Measurements from ENCODE around the gene CSTPP1.

CSTPP1 gene, protein sequence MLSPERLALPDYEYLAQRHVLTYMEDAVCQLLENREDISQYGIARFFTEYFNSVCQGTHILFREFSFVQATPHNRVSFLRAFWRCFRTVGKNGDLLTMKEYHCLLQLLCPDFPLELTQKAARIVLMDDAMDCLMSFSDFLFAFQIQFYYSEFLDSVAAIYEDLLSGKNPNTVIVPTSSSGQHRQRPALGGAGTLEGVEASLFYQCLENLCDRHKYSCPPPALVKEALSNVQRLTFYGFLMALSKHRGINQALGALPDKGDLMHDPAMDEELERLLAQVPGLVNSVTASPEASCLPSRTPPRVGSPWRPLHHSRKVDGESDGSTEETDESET

DNA sequence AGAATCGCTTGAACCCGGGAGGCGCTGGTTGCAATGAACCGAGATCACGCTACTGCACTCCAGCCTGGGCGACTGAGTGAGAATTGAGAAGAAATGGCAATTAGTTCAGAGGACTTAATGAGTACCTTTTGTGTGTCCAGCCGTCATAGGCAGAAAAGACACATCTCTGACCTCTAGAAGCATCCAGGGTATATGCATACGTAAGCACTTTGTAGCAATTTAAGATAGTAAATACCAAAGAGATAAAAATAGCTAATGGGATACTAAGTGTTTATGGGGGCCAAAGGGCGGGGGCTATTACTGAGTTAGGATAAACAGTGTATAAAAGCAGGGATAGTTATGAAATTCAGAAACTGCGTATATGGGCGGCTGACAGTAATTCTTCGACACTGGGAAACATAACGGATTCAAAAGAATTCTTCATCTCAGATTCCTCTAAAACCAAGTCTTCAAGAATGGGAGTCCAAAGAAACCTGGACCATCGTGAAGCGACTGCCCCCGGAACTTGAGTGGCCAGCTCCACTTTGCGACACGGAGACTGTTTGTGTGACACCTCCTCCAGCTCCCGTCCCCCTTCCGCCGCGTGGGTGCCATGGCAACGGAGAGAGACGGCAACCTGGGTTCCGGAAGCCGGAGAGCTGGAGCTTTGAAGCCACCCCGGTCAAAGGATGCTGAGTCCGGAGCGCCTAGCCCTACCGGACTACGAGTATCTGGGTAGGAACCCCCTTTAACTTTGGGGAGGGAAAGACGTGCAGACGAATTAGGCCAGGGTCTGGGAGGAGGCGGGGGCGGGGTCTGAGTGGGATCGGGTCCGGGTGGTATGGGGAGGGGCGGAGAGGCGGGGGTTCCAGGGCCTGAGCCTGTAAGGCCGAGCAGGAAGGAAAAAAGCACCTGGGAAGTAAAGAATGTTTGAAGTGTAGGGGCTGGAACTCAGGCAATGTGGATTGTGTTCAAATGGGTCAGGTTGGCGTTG, at the start of gene CSTPP1:
Gene CSTPP1, plus strand, starts transcription at position 624 of the 973 bp plus-strand sequence. Its CDS starts 45 bp downstream, at position 669.
- peak; percentile 82 for DNase-seq

DNA sequence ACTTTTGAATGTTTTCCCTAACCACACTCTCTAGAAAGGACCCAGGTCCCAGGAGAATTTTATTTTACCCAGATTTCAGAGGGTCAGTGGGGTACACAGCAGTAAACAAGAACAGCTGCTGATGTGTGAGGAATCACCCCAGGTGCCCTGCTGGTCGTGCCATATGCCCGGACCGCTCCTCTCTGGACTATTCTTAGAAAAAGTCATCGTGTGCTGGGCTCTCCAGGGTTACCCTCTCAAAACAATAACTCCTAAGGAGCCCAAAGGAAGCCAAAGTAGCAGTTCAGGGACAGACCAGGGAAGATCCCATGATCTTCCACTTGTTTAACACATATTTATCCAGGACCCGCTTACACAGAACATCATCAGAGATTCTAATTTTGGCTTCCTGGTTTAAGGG, 47.9 kb upstream of the CSTPP1 start:
- no peak for DNase-seq

DNA sequence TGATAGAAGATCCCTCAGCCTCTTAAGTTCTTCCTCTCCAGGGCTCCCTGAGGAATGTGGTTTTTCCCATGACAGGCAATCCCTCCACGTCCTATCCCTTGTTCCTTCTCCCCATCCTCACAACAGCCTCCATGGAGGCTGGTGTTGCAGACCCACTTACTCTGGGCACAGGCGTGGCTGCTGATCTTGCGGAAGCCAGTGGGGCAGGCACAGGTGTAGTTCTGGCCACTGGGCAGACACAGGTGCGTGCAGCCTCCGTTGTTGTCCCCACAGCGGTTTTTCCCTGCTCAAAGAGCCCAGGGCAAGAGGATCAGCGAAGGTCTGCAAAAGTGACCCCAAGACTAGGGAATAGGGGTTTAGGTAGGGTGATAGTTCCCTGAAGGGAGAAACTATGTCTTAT, 47.3 kb upstream of the CSTPP1 start:
- no peak for DNase-seq

DNA sequence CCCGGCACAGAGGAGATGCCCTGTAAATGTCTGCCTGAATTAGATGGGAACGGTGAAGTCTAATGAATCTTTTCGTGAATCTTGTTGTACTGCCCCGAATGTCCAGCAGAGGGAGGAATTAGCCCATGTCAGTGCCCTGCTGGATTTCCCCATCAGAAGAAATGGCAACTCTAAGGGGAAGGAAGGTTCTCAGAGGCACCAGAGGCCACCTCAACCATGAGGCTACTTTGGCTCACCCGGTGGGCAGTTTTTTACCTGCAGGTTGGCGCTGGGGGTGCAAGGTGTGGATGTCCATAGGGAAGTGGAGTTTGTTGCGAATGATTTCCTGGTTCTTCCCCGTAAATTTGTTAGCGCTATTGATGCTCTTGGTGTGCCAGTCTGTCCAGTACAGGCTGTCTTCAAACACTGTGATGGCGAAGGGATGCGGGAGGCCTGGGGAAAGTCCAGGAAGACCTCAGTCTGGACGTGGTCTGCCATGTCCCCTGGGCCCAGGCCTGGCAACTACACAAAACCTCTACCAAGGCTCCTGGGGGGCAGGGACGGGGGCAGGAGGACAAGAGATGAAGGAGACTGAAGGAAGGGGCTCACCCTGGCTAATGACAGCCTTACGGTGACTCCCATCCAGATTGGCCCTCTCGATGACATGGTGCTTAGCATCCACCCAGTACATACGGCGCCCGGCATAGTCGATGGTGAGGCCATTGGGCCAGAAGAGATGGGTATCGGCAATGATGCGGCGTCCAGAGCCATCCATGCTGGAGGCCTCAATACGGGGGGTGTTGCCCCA, 46.7 kb upstream of the CSTPP1 start:
- peak; percentile 53 for DNase-seq

DNA sequence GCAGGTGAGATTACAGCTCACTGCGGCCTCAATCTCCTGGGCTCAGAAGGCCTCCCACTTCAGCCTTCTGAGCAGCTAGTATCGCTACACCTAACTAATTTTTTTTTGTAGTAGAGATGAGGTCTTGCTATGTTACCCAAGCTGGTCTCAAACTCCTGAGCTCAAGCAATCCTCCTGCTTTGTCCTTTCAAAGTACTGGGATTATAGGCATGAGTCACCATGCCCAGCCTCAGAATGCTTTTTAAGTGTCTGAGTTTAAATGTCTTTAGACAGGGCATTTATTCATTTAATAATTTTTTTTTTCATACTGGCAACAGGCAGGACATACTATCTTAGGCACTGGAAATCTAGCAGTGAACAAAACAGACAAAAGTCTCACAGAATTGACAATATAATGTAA, 45.9 kb upstream of the CSTPP1 start:
- DNase-seq, result no peak

DNA sequence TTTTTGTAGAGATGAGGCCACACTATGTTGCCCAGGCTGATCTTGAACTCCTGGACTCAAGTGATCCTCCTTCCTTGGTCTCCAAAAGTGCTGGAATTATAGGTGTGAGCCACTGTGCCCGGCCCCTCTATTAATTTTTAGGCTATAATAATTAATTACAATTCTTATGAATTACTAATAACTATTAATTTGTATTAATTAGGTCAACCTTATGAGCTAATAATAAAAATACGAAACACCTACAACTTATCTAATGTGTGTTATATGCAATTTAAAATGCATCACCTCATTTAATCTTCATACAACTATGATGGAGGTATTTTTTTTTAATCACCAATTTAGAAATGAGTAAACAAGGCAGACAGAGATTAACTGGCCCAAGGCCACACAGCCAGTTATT, 44.5 kb upstream of the CSTPP1 start:
- DNase-seq, result no peak

DNA sequence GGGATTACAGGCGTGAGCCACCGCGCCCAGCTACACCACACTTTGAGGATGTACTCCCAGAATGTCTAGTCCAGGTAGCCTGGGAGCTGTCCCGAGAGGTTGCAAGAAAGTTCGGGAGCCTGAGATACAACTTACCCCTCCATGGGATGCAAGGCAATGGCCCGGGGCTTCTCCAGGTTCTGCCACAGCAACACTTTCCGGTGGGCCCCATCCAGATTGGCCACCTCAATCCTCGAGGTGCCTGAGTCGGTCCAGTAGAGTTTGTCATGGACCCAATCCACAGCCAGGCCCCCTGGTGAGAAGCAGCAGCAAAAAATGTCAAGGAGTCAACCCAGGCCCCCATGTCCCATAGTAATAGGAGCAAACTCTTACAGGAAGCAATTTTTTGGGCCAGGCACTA, 43.7 kb upstream of the CSTPP1 start:
- no peak for DNase-seq

DNA sequence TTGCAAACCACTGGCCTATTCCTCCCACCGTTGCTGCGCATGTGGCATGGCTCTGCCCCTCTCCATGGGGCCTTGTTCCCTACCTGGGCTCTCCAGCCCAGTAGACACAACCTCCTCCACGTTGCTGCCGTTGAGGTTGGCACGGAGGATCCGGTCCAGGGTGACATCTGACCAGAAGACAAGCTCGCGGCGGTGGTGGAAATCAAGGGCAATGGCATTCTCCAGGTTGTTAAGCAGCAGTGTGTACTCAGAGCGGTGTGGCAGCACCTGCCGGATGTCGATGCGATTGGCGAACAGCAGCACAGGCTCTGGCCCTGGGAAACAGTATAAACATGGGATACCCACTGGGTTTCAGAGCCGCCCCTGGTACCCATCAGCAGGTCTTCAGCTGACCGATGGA, 42.1 kb upstream of the CSTPP1 start:
- DNase-seq, result no peak

DNA sequence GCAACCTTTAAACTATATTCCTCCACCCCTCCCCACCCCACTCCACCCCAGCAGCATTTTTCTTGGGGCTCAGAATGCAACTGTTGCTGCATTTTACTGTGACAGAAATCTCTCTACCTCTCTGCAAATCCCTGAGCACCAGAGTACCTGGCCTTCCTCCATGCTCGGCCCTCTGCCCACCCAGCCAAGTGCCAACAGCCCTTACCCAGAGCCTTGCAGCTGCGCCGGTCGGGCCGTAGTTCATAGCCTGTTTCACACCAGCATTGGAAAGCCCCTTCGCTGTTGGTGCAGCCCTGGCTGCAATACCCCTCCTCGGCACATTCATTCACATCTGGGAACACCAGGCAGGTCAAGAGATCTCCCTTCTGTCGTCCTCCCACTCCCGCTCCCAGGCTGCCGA, 41.6 kb upstream of the CSTPP1 start:
- DNase-seq, result no peak

DNA sequence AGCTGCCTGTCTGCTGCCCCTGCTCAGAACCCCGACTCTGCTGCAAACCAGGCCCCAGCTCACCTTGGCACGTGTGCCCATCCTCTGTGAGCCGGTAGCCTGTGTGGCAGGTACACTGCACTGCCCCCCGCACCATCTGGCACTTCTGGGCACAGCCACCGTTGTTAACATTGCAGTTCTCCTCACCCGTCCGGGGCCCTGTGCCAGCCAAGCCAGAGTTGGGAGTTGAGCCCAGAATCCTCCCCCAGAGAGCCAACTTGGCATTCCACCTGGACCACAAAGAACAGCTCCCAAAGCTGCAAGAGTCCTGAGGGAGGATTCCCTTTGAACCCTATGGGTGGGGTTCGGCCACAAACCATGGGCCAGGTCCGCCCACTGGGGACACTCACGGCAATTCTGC, 40.7 kb upstream of the CSTPP1 start:
- DNase-seq, result no peak

DNA sequence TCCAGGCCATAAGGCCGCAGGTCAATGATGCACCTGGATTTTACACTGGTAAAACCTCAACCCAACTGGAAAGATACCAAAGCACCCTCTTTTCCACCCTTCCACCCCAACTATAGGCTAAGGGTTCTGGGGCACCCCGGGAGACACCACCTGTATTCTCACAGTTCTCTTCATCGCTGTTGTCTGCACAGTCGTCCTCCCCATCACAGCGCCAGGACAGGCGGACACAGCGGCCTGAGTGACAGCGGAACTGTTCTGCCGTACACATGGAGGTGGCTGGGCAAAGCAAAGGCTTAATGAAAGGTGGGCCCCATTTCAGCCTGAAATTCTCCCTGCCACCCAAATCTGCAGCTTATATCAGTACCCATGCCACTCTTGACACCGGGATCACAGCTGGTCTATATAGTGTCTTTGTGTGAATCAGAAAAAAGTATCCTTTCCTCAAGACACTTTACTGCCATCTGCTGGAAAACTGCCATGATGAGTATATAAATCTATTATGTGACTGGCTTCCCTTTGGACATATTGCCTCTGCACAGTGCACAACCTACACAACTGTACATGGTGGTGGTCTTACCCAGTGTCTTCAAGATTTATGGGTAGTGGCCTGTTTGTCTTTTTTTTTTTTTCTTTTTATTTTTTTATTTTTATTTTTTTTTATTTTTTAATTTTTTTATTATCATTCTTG, 39.7 kb upstream of the CSTPP1 start:
- DNase-seq, result peak; percentile 71

DNA sequence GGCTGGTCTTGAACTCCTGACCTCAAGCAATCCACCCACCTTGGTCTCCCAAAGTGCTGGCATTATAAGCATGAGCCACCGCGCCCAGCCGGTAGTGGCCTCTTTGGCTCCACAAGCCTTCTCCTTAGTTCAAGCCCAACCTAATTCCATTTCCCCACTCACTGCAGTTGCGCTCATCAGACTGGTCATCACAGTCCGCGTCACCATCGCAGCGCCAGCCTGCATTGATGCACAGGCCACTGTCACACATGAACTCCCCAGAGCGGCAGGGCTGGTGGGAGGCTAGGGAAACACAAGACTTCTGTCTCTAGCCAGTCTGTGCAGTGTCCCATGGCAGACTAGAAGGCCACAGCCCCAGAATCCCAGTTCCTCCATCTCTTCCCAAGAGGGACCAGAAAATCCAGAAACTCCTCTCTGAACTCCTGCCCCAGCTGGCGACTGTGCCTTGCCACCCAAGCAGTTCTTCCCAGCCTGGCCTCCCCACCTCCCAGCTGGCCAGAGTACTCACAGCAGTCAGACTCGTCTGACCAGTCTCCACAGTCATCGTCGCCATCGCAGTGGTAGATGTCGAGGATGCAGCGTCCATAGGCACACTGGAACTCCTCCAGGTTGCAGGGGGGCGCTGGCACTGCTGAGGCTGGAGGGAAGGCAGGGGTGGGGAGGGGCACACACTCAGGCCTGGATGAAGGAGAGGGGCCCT, 38.0 kb upstream of the CSTPP1 start:
- no peak for DNase-seq

DNA sequence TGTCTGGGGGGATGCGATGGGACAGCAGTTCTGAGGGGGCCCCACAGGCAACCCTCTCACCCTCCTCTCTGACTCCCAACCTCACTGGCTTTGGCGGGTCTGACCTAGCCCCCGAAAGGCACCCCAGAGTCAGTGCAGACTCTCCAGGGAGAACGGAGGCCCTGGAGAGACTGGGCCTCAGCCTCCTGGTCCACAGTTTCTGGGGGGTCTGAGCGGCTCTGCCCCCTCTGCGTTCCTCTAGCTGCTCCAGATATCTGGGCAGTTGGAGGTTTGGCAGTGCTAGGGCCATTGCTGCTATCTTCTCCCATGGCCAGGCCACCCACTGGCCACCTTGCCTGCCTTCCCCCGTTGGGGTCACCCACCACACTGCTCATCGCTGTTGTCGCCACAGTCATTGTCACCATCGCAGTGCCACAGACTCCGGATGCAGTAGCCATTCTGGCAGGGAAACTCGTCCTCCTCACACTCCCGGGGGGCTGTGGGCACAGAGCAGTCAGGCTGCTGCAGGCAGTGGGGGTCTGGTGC, 37.0 kb upstream of the CSTPP1 start:
- no peak for DNase-seq

DNA sequence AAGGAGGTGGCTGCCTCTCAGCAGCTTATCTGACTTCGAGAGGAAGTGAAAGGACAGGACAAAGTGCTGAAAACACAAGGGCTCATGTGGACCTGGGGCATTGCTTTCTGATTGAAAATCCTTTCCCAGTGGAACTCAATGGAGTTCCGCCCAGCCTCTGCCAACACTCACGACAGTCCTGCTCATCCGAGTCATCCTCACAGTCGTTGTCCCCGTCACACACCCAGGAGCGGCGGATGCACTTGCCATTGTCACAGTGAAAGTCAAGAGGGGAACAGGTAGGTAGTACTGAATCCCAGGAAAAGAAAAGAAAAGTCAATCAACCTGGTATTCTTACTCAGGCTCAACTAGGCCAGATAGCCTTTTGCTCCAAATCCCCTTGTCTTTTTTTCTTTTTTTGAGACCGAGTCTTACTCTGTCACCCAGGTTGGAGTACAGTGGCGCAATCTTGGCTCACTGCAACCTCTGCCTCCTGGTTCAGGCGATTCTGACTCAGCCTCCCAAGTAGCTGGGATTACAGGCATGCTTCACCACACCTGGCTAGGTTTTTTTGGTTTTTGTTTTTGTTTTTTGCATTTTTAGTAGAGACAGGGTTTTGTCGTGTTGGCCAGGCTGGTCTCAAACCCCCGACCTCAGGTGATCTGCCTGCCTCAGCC, 36.3 kb upstream of the CSTPP1 start:
- DNase-seq, result no peak

DNA sequence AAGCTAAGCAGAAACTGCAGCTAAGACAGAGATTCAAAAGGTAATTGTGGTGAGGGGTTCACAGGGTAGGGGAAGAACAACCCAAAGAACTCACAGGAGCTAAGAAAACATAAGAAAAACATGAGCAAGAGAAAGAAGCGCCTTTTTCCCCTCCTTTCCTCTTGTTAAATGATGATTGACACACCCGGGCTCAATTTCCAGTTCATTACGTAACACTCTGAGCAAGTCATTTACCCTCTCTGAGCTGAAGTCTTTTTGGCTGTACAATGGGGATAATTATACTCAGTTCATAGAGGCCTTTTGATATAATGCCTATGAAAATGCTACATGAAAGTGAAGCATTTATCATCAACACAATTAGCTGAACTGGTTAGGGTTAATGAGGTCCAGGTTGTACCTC, 35.4 kb upstream of the CSTPP1 start:
- no peak for DNase-seq

DNA sequence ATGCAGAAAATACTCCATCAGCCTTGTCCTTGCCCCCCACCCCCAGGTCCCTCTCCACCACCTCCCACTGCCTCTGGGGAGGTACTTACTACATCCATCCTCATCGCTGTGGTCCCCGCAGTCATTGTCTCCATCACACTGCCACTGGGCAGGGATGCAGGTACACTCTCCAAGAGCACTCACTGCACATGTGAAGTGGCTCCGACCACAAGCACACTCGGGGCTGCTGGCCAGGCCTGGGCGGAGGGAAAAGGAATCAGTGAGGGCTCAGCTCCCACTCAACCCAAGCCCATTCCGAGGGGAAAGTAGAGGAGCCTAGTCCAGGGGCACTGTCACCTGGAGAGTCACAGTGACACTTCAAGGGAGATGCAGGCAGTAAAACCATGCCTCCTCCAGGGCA, 33.9 kb upstream of the CSTPP1 start:
- DNase-seq, result no peak

DNA sequence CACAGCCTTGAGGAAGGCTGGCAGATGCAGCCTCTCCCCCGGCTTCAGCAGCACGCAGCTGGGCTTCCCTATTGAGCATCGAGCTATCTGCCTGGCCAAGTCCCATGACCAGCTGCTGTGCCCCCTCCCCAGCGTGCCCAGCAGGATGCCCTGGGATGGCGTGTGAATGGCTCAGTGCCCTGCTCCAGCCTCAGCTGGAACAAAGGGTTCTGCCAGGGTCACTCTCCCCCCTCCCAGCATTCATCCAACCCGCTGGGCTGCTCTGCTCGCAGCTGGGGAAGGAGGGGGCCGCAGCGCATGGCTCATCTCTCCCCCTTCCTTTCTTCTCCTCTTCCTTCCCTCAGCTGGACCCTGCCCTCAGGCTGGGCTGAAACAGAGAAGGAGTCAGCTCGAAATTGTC, 32.7 kb upstream of the CSTPP1 start:
- no peak for DNase-seq

DNA sequence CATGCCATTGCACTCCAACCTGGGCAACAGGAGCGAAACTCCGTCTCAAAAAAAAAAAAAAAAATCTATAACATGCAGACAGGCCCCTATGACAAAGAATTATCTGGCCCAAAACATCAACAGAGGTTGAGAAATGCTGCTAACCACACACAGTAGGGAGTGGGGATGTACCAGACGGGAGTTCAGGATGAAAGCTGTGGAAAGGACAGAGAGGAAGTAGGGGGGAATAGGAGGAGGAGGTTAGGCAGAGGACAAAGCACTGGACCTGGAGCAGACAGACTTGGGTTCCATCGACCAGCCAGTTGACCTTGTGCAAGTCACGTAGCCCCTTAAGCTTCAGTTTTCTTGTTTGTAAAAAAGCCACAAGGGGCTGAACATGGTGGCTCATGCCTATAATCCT, 30.8 kb upstream of the CSTPP1 start:
- DNase-seq, result no peak

DNA sequence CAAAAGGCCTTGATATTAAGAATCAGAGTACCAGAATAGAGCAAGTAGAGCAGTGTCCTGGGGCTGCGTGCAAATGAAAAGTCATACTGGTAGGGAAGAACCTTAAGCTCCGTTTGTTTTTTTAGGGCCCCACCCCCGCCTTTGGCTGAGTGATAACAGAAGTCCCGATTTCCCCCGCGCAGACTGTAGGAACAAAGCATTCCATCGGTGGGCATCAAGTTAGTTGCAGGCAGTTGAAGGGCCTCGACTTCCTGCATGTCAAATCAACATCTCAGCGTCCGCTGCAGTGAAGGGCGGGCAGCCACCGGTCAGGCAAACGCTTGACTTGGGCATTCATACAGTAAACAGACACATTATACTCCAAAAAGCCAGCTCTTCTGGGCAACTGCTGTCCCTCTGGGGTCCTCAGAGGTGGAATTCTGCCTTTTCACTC, 29.9 kb upstream of the CSTPP1 start:
- DNase-seq, result no peak

DNA sequence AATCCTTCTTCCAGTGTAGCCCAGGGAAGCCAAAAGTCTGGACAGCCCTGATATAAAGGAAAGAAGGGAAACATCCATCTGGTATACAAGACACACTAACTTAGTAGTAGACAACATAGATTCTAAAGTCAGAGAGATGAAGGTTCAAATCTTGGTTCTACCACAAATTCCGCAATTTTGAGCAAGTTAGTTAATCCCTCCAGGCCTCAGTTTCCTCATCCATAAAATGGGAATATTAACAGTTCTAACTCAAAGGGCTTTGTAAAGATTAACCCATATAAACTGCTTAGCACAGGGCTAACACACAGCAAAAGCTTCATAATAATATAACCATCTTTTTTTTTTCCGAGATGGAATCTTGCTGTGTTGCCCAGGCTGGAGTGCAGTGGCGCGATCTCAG, 29.0 kb upstream of the CSTPP1 start:
- DNase-seq, result no peak

DNA sequence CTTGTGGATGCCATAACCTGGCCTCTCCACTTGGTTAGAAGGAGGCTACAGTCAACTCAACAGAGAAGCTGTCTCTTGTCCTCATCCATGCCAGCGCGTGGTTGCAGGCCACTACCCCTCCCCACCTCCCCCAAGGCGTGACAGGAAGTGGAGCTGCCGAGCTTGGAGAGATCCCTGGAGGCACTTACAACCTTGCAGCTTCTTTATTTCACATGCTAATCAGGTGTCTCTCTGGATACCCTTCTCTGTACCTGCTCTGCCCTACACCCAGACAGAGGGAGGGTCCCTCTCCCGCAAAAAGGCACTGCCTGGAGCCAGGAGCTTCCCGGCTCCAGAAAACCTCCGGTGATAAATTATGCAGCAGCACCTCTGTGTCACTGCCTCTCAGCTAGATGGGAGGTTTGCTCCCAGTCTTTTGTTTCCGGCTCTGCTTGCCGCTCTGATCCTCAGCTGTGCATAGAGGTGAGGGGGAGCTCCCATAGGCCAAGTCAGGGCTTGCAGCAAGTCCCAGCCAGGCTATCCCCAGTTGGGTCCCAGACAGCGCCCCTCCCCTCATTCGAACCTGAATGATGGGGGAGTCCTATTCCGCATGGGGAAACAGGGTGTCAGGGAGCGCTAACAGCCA, 23.9 kb upstream of the CSTPP1 start:
- no peak for DNase-seq

Data from MV-4-11 (cell line).